ENCODE results near the gene MBP.

- TF ChIP-seq CTCF (IDR thresholded peaks at IDR 0.05; ENCODE audit: low read length) (no peak), EZH2 (IDR thresholded peaks at IDR 0.05; ENCODE audit: borderline replicate concordance, low read length) (no peak)
Observed at GRCh38 chr18:76974386-76974785, 158.2 kb downstream of the MBP start.
